HTERT RPE-1 (cell line): ENCODE data around the gene SRY.
"Not testable (repeated sequence)": the region's sequence is repeated elsewhere in the genome, so short reads cannot be mapped to it uniquely, and the experiment has no call there.

Experiments used
- in situ Hi-C: fragments of 300-500 bp; cut with MboI; formaldehyde crosslinking; loops from 4 replicates; pipeline ENCODE4 v1.14.3; 2020; ENCODE audit warnings: low sequenced_read_pairs

SRY gene

DNA sequence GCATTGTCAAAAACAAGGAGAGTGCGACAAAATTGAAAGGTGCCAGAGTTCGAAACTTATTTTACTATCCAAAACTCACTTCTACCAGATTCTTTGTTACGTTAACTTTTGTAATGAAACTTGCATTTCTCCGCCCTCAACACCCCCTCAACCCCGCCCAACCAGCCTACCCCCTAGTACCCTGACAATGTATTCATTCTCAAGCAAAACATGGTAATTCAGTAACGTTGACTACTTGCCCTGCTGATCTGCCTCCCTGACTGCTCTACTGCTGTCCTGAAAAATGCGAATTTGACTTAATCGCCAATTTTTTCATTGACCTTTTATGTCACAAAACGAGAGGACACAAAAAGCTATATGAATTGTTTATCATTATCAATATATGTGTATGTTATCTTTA lies at the start of gene SRY:
TSS of gene SRY (minus strand) at position 83 of the 400 bp plus-strand sequence. CDS start at position 4, 79 bp downstream.
- in situ Hi-C loops, result no loop called here

DNA sequence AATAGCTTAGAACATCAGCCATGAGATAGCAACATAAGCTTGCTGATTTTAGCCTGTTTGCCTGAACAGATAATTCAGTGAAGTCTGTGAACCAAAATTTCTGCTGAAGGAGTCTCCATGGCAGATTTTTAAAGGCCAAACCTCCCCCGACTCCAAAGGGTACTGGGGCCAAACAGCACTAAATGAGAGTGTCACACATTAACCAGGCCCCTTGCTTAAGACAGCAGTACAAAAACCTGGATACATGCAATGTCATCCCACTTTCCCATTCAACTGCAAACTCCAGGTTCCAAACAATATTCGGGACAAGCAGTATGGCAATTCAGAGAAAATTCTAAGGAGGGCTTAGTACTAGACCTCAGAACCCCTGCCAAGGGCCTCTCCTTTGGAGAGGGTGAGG lies 49.6 kb upstream of the SRY start:
- in situ Hi-C loops, result no loop called here

DNA sequence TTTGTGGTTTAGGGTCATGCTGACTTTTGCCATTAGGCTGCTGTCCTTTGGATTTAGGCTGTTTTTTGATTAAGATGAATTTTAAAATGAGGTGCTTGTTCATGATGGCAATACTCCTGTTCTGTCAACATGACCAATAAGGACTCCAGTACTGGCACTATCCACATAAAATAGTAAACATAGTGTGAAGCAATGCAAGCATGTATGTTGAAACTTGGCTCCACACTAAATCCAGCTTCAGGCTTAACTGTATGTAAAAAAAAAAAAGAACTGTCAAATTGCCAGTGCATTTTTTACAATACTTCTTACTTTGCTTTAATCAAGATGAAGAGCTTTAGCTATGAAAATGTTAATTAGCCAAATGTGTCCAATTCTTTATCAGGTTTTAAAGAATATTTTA lies 47.7 kb upstream of the SRY start:
- in situ Hi-C loops, result no loop called here

DNA sequence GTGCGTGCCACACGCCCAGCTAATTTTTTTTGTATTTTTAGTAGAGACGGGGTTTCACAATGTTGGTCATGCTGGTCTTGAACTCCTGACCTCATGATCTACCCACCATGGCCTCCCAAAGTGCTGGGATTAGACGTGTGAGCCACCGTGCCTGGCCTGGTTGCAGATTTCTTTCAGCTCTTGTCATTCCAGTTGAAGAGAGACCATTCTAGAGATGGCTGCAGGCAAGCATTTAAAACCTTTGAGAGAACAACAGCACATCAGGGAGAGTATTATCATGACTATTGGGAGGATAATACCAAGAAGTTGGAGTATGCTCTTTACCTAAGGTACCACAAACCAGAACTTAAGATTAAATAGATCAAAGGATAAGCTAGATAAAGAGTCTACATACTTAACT lies 41.0 kb upstream of the SRY start:
- in situ Hi-C loops, result no loop called here

DNA sequence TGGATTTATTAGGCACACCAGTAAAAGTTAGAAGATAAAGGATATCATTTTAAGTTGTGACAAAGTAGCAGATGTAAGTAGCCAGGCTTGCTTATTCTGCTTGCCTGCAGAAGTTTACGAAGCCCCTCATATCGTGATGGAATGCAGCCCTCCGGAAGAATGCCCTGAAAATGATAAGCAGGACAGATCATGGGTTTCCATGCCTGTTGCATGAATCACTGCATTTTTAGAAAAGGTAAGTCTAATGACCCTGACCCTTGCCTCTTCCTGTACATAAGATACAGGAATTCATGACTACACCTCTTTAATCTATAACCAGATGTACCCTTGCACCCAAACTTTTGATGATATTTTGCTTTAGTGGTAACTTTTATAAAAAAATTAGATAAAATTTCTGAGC lies 37.0 kb upstream of the SRY start:
- in situ Hi-C loops, result no loop called here

DNA sequence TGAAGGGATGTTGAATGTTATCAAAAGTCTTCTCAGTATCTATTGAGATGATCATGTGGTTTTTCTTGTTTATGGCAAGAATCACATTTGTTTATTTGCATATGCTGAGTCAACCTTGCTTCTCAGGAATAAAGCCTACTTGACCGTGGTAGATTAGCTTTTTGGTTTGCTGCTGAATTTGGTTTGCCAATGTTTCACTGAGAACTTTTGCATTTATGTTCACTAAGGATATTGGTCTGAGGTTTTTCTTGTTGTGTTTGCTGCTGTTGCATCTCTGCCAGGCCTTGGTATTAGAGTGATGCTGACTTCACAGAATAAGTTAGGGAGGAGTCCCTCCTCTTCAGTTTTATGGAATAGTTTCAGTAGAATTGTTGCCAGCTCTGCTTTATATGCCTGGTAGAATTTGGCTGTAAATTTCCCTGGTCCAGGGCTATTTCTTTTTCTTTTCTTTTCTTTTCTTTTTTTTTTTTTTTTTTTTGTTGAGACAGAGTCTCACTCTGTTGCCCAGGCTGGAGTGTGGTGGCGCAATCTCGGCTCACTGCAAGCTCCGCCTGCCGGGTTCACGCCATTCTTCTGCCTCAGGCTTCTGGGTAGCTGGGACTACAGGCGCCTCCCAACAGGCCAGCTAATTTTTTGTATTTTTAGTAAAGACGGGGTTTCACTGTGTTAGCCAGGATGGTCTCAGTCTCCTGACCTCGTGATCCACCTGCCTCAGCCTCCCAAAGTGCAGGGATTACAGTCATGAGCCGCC lies 29.8 kb upstream of the SRY start:
- in situ Hi-C loops, result not testable (repeated sequence)

DNA sequence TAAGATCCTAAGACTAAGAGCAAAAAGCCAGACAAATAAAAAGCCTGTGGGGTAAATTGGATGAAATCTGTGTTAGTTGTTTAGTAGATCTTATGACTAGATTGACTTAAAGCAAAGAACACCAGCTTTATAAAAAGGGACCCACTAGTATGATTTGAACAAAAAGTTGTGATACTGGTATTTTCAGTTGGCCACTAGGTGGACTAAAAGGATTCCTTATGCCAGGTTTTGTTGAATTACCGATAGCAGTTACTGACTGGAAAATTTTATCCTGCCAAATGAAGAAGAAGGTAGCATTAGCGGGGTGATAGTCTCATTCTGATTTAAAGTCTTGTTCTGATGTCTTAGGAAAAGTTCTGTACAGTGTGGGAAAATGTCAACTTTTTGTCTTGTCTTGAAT lies 12.8 kb upstream of the SRY start:
- in situ Hi-C loops, result no loop called here

DNA sequence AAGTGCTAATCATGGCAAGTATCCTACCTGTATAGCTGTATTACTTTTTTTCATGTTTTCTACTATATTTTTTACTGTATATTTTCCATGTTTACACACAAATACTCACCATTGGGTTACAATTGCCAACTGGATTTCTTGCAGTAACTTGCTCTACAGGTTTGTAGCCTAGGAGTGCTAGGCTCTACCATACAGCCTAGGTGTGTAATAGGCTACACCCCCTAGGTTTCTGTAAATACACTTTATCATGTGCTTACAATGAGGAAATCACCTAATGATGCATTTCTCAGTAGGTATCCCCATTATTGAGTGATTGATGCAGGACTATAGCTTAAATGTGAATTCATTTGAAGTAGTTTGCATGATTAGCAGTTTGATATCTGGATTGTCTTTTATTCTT lies 10.5 kb upstream of the SRY start:
- in situ Hi-C loops, result no loop called here

DNA sequence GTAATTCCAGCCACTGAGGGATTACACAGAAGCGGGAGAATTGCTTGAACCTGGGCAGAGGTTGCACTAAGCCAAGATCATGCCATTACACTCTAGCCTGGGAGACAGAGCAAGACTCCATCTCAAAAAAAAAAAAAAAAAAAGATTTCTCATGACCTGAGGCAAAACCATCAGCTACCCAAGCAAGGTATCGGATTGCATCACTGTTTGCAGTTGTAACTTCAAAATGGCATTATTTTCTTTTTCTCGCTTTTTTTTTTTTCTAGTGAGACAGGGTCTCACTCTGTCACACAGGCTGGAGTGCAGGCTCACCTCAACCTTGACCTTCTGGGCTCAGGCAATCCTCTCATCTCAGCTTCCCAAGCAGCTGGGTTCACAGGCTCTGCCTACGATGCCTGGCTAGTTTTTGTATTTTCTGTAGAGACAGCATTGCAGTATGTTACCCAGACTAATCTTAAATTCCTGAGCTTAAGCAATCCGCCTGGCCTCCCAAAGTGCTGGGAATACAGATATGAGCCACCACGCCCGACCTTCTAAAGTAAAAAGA lies 9.6 kb upstream of the SRY start:
- in situ Hi-C loops, result no loop called here

DNA sequence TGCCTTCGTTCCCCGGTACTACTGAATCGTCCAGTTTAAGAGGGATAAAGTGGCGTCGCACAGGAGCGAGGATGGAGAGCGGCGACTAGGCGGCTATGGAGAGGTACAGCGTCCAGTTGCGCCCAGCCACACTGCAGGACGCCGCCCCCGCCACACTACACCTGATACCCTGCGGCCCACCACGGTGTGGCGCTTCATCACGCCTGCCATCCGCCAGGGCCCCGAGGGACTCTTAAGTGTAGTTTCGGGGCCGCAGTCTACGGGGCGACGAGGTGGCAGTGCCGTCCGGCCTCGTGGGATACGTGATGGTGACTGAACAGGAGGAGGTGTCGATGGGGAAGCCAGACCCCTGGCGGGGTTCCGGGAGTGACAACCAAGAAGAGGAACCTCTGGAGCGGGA lies 2.3 kb upstream of the SRY start:
- in situ Hi-C loops, result no loop called here

DNA sequence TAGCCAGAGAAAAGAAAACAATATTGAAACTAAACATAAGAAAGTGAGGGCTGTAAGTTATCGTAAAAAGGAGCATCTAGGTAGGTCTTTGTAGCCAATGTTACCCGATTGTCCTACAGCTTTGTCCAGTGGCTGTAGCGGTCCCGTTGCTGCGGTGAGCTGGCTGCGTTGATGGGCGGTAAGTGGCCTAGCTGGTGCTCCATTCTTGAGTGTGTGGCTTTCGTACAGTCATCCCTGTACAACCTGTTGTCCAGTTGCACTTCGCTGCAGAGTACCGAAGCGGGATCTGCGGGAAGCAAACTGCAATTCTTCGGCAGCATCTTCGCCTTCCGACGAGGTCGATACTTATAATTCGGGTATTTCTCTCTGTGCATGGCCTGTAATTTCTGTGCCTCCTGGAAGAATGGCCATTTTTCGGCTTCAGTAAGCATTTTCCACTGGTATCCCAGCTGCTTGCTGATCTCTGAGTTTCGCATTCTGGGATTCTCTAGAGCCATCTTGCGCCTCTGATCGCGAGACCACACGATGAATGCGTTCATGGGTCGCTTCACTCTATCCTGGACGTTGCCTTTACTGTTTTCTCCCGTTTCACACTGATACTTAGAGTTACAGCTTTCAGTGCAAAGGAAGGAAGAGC lies 488 bp downstream of the SRY start:
- in situ Hi-C loops, result no loop called here
